Peyer's patch (tissue), 4 donors: ENCODE measurements around the gene GADL1. TPM values are rescaled to one million over a fixed set of nuclear protein-coding genes. Genes with fewer than 3 reads are reported as not detected.
A peak's percentile ranks its signal among the peaks of the same experiment; 100 is the strongest.

Source experiments
- DNase-seq, 3 donors: peaks; one replicate each; pipeline ENCODE4 v3.0.0-alpha.2; 2017 to 2019
- H3K27ac ChIP-seq, 4 donors: fragments of 200-600 bp; sonication (generic); one replicate each; pipeline ENCODE4 v1.5.1; 2016 to 2019
- H3K27me3 ChIP-seq, 2 donors: fragments of 200-600 bp; sonication (generic); one replicate each; pipeline ENCODE4 v1.5.1; 2019
- H3K36me3 ChIP-seq, 3 donors: fragments of 200-600 bp; sonication (generic); one replicate each; pipeline ENCODE4 v1.5.1; 2016 to 2019
- H3K4me1 ChIP-seq, 4 donors: fragments of 200-600 bp; sonication (generic); one replicate each; pipeline ENCODE4 v1.5.1; 2016 to 2019
- H3K4me3 ChIP-seq, 4 donors: fragments of 200-600 bp; sonication (generic); 1 replicate in 3 of 4; 2 replicates in 1 of 4; pipeline ENCODE4 v1.5.1; 2016 to 2019; ENCODE audit warnings: mild to moderate bottlenecking in 1 of 4
- H3K9me3 ChIP-seq, 4 donors: fragments of 200-600 bp; sonication (generic); one replicate each; pipeline ENCODE4 v1.5.1; 2016 to 2019; ENCODE audit warnings: mild to moderate bottlenecking in 1 of 4
- POLR2A ChIP-seq, 2 donors: fragments of 450-650 bp; IDR thresholded peaks; one replicate each; pipeline ENCODE4 v1.5.1; 2017; ENCODE audit warnings: antibody characterized with exemption in 2 of 2, mild to moderate bottlenecking in 2 of 2, moderate library complexity in 2 of 2
- total RNA-seq, 4 donors: library from RNA; depleted of rRNA; stranded (reverse); fragments of >200 nt; gene quantifications; one replicate each; pipeline ENCODE4 v1.1.0, GENCODE V29; 2016
- TF ChIP-seq, protein P1 (sequence below), 6 experiments: fragments of 450-650 bp in 4 of 6; fragments of 200-600 bp in 2 of 6; sonication (generic) in 1 of 6; IDR thresholded peaks; one replicate each; pipeline ENCODE4 v1.5.1; 2017 to 2019; ENCODE audit warnings: antibody characterized with exemption in 6 of 6, mild to moderate bottlenecking in 3 of 6, moderate library complexity in 1 of 6

Gene GADL1
- total RNA-seq, 4 donors from 2014 or later, result not detected

DNA sequence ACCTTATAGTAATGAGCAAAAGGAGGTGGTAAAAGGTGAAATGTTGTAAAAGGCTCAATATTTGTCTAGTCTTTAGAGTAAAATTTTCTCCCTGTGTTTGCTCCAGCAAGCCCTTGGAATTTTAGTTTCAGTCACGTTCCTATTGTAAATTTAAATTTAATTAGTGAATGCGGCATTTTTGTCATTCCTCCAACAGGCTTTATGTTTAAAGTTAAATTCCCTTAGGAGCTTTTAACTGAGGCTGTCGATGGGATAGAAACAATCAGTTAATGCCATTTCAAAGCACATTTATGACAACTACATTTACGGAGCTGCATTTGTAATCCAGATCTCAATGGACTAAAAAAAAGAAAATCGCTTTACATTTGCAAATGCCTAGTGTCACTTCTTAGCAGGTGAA lies 868 bp upstream of the GADL1 start:
- Histone ChIP-seq H3K4me1 (no peaks in the 10 kb centered on the region), H3K9me3 (no peaks in the 10 kb centered on the region), H3K27ac (no peak overlapping the region), H3K27me3 (no peaks in the 10 kb centered on the region), H3K36me3 (no peaks in the 10 kb centered on the region), H3K4me3 (no peak overlapping the region)
- TF ChIP-seq POLR2A (IDR thresholded peaks at IDR 0.05), result no peak
- TF ChIP-seq, protein P1, sequence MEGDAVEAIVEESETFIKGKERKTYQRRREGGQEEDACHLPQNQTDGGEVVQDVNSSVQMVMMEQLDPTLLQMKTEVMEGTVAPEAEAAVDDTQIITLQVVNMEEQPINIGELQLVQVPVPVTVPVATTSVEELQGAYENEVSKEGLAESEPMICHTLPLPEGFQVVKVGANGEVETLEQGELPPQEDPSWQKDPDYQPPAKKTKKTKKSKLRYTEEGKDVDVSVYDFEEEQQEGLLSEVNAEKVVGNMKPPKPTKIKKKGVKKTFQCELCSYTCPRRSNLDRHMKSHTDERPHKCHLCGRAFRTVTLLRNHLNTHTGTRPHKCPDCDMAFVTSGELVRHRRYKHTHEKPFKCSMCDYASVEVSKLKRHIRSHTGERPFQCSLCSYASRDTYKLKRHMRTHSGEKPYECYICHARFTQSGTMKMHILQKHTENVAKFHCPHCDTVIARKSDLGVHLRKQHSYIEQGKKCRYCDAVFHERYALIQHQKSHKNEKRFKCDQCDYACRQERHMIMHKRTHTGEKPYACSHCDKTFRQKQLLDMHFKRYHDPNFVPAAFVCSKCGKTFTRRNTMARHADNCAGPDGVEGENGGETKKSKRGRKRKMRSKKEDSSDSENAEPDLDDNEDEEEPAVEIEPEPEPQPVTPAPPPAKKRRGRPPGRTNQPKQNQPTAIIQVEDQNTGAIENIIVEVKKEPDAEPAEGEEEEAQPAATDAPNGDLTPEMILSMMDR (IDR thresholded peaks at IDR 0.05), result no peak
- no peak for DNase-seq

DNA sequence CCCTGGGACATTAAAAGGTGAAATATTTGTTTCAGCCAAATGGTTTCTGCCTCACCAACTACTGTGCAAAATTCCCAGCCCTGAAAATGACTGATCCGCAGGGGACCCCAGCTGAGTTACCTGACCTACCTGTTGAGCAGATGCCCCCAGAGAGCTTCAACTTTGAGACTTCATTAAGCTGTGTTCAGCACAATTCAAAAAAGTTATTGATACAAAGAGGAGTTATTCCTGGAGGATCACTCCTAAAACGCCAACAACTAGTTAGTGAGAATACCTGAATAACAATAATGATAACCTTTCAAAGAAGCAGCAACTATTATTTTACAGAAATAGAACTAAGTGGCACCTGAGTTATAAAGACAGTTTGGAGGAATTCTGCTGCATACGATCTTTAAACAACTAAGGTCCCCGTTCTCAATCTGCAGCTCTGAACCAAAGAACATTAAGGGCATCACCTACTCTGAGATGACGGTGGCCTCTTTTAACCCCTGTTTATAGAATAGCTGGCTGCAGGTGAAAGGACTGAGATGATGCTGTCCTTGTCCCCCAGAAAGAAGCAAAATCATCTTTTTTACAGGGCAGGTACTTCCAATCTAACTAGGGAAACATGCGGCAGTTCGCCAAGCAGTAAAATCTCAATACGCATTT lies 659 bp downstream of the GADL1 start:
- no peak overlapping the region for H3K27ac ChIP-seq
- no peaks in the 10 kb centered on the region for H3K27me3 ChIP-seq
- H3K36me3 ChIP-seq, result no peaks in the 10 kb centered on the region
- DNase-seq, result no peak
- peak overlapping the region in 2 of 4 donors; percentile 49 to 56 for H3K4me3 ChIP-seq
- H3K9me3 ChIP-seq, result no peaks in the 10 kb centered on the region
- no peaks in the 10 kb centered on the region for H3K4me1 ChIP-seq
- TF ChIP-seq, protein P1 (IDR thresholded peaks at IDR 0.05), result no peak
- TF ChIP-seq POLR2A (IDR thresholded peaks at IDR 0.05), result no peak

DNA sequence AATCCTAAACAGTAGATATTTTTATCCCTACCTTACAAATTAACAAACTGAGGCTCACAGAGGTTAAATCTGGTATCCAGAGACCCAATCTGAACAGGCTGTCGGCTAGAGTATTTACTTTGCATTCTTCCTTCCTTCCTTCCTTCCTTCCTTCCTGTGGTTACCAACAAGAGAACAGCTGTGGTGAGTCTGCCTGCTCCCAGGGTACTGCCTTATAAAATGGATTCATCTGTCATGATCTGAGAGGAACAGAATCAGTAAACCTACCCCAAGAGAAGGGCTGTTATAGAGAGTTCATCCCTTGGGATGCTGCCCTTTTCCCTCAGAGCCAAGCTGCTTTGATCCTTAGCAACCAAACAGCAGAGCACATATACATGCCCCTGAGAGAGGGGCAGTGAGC lies 3.6 kb downstream of the GADL1 start:
- no peak for DNase-seq
- H3K4me1 ChIP-seq, result no peaks in the 10 kb centered on the region
- no peaks in the 10 kb centered on the region for H3K36me3 ChIP-seq
- no peak overlapping the region for H3K27ac ChIP-seq
- TF ChIP-seq, protein P1 (IDR thresholded peaks at IDR 0.05), result no peak
- TF ChIP-seq POLR2A (IDR thresholded peaks at IDR 0.05), result no peak
- H3K27me3 ChIP-seq, result no peaks in the 10 kb centered on the region
- H3K4me3 ChIP-seq, result no peak overlapping the region
- no peaks in the 10 kb centered on the region for H3K9me3 ChIP-seq

DNA sequence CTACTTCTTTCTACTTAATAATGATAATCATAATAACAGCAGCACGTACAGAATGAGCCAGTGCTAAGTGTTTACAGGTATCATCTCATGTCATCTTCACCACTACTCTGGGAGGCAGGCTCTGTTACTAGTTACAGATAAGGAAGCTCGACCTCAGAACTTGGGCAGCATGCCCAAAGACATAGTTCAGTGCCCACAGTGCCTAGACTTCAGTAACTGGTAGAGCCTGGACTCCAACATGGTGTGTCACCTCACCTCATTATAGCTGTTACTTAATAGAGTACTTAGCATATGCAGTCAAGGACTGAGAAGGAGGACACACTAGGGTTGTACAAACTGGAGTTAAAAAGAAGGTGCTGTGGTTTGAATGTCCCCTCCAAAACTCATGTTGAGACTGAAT lies 7.6 kb downstream of the GADL1 start:
- H3K27ac ChIP-seq, result no peak overlapping the region
- H3K9me3 ChIP-seq, result no peaks in the 10 kb centered on the region
- H3K4me1 ChIP-seq, result no peaks in the 10 kb centered on the region
- DNase-seq, result no peak
- H3K27me3 ChIP-seq, result no peaks in the 10 kb centered on the region
- no peaks in the 10 kb centered on the region for H3K36me3 ChIP-seq
- H3K4me3 ChIP-seq, result no peak overlapping the region
- TF ChIP-seq, protein P1 (IDR thresholded peaks at IDR 0.05), result no peak
- no peak for TF ChIP-seq POLR2A (IDR thresholded peaks at IDR 0.05)

DNA sequence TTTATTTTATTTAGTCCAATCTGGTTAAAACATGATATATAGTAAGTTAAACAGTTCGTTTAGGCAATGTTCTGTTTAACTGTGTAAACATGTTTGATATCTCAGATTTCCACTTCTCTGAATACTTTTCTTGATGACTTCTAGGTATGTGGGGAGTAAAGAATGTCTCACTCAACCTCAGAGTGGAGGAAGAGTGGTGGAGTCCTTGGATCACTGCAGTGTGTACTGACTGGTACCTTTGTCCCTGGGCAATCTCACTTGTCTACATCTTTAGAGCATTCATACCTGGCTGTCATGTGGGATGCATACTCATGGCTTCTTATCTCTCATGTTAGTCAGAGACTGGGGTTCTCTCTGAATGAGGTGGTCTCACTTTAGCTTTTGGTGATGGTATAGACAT lies 15.6 kb downstream of the GADL1 start:
- H3K36me3 ChIP-seq, result no peaks in the 10 kb centered on the region
- TF ChIP-seq POLR2A (IDR thresholded peaks at IDR 0.05), result no peak
- TF ChIP-seq, protein P1 (IDR thresholded peaks at IDR 0.05), result no peak
- H3K27ac ChIP-seq, result no peak overlapping the region
- H3K4me1 ChIP-seq, result no peaks in the 10 kb centered on the region
- no peak for DNase-seq
- no peak overlapping the region for H3K4me3 ChIP-seq
- H3K9me3 ChIP-seq, result no peaks in the 10 kb centered on the region
- no peaks in the 10 kb centered on the region for H3K27me3 ChIP-seq

DNA sequence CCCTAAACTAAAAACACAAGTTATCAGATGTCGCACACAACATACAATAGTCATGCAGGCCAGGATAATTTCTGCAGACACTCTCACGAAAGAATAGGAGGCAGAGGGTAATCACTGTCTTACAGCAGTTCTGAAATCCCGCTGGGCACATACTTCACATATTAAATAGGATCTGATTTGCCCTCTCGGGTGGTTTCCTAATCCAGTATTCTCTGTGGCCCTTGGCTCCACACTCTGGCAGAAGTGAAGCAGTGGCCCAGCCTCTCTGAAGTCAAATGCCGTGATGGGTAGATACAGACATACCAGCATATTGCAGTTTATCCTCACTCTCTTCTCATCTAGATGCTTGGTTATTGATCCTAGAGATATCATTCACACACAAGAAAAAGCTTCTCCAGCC lies 19.0 kb downstream of the GADL1 start:
- Histone ChIP-seq H3K27me3 (no peaks in the 10 kb centered on the region), H3K36me3 (no peaks in the 10 kb centered on the region), H3K4me3 (no peak overlapping the region), H3K27ac (no peak overlapping the region), H3K9me3 (no peaks in the 10 kb centered on the region), H3K4me1 (no peaks in the 10 kb centered on the region)
- no peak for DNase-seq
- TF ChIP-seq, protein P1 (IDR thresholded peaks at IDR 0.05), result no peak
- TF ChIP-seq POLR2A (IDR thresholded peaks at IDR 0.05), result no peak
